K562 (cell line): ENCODE results near the gene NUBP2. TPM values are rescaled to one million over a fixed set of nuclear protein-coding genes. Genes with fewer than 3 reads are reported as not detected.
A peak's percentile ranks its signal among the peaks of the same experiment; 100 is the strongest.

Experiments
- ATAC-seq: fragments of 200-7000 bp; cut with Tn5 transposase; 3 replicates; pipeline ENCODE4 v1.9.1; 2020; ENCODE audit warnings: moderate library complexity
- BruUV-seq: library from RNA; stranded (reverse); fragments of 400-500 nt; replicated peaks from 2 replicates; lab custom pipeline; 2021; lab: Mats Ljungman, UMichigan
- CTCF ChIA-PET: fragments of 300-600 bp; formaldehyde crosslinking; extraction: SDS; loops from one replicate; lab custom pipeline; 2021; ENCODE audit warnings: low intra/inter-chr PET ratio; lab: Yijun Ruan, JAX
- POLR2A ChIA-PET: fragments of 300-600, 350-650 bp; sonication (Branson Sonifier 250); formaldehyde crosslinking; extraction: SDS; loops from one replicate; lab custom pipeline; 2021; ENCODE audit warnings: antibody characterized with exemption, inconsistent platforms; lab: Yijun Ruan, JAX
- DNase-seq, 4 experiments: peaks; one replicate each; pipeline versions ENCODE4 v3.0.0 to v3.0.0-alpha.2; 2011 to 2018; ENCODE audit warnings: low spot score in 3 of 4, mixed read lengths in 3 of 4; ENCODE audit errors: extremely low read depth in 1 of 4
- FAIRE-seq: peaks from 2 replicates; lab custom pipeline; 2011; peaks lifted over from hg19 to GRCh38; lab: Jason Lieb, UNC
- H2AFZ ChIP-seq: 2 replicates; pipeline ENCODE4 v1.6.0; 2011; ENCODE audit warnings: low read depth, low read length, control low read depth, inconsistent platforms
- H3K27ac ChIP-seq: fragments of 200-600 bp; 3 replicates; pipeline ENCODE4 v1.8.0; 2011; ENCODE audit warnings: low read depth, mild to moderate bottlenecking, control low read depth, inconsistent platforms, low read length, moderate library complexity, mixed read lengths; ENCODE audit errors: extremely low read depth
- H3K27me3 ChIP-seq, 2 experiments: fragments of 300-600 bp in 1 of 2; 2 replicates in 1 of 2; 3 replicates in 1 of 2; pipeline versions ENCODE4 v1.6.0 to v1.8.0; 2011; ENCODE audit warnings: inconsistent platforms in 2 of 2, low read length in 2 of 2, mild to moderate bottlenecking in 1 of 2, mixed read lengths in 1 of 2, moderate library complexity in 1 of 2; ENCODE audit not compliant: control insufficient read depth in 2 of 2, insufficient read depth in 2 of 2
- H3K36me3 ChIP-seq: fragments of 300-600 bp; 3 replicates; pipeline ENCODE4 v1.8.0; 2011; ENCODE audit warnings: mild to moderate bottlenecking, low read length, inconsistent platforms; ENCODE audit not compliant: control insufficient read depth, insufficient read depth
- H3K4me1 ChIP-seq, 2 experiments: fragments of 200-600 bp in 1 of 2; replicated peaks in 1 of 2; 2 replicates in 1 of 2; 3 replicates in 1 of 2; pipeline versions ENCODE4 v1.5.1 to v1.8.0; 2011; ENCODE audit warnings: inconsistent platforms in 2 of 2, low read length in 2 of 2, mild to moderate bottlenecking in 1 of 2, mixed read lengths in 1 of 2, moderate library complexity in 1 of 2; ENCODE audit not compliant: control insufficient read depth in 2 of 2, insufficient read depth in 2 of 2
- H3K4me2 ChIP-seq: 2 replicates; pipeline ENCODE4 v1.6.1; 2011; ENCODE audit warnings: low read length, control low read depth, inconsistent platforms, mixed read lengths; ENCODE audit not compliant: insufficient read depth
- H3K4me3 ChIP-seq: fragments of 200-600 bp; sonication (generic), shearing (Covaris generic); 2 replicates; pipeline ENCODE4 v1.5.1; 2016; ENCODE audit warnings: control low read depth, inconsistent platforms
- H3K79me2 ChIP-seq: fragments of 200-600 bp; 3 replicates; pipeline ENCODE4 v1.8.0; 2011; ENCODE audit warnings: low read length, inconsistent platforms; ENCODE audit not compliant: control insufficient read depth, insufficient read depth
- H3K9ac ChIP-seq, 2 experiments: 2 replicates each; pipeline versions ENCODE4 v1.6.0 to v1.6.1; 2011; ENCODE audit warnings: low read depth in 2 of 2, low read length in 2 of 2, control low read depth in 1 of 2, inconsistent platforms in 1 of 2, mild to moderate bottlenecking in 1 of 2, mixed read lengths in 1 of 2; ENCODE audit not compliant: insufficient read depth in 1 of 2
- H3K9me1 ChIP-seq: one replicate; pipeline ENCODE4 v1.6.0; 2011; ENCODE audit warnings: inconsistent platforms, mild to moderate bottlenecking, low read length, moderate library complexity; ENCODE audit not compliant: control insufficient read depth, insufficient read depth
- H3K9me3 ChIP-seq: replicated peaks from 2 replicates; pipeline ENCODE4 v1.5.1; 2011; ENCODE audit warnings: low read depth, low read length, inconsistent platforms; ENCODE audit not compliant: control insufficient read depth, insufficient read depth
- H4K20me1 ChIP-seq: replicated peaks from 2 replicates; pipeline ENCODE4 v1.6.1; 2011; ENCODE audit warnings: low read length, inconsistent platforms, mixed read lengths; ENCODE audit not compliant: control insufficient read depth, insufficient read depth
- HMBOX1 ChIP-seq: sonication (generic); IDR thresholded peaks from 2 replicates; pipeline ENCODE4 v1.6.1; 2016
- HMGN3 ChIP-seq: IDR thresholded peaks from 2 replicates; pipeline ENCODE4 v1.6.1; 2011; ENCODE audit warnings: borderline replicate concordance, low read depth, mild to moderate bottlenecking, mixed read lengths, low read length; ENCODE audit not compliant: insufficient read length; ENCODE audit errors: extremely low read depth
- MNT ChIP-seq, 2 experiments: fragments of 450-650 bp; conservative IDR thresholded peaks; 2 replicates each; pipeline ENCODE4 v1.6.1; 2017; ENCODE audit warnings: mild to moderate bottlenecking in 2 of 2, moderate library complexity in 2 of 2
- MTA1 ChIP-seq: fragments of 450-650 bp; IDR thresholded peaks from 2 replicates; pipeline ENCODE4 v1.6.1; 2017; ENCODE audit warnings: borderline replicate concordance
- NR1H2 ChIP-seq: sonication (generic); formaldehyde crosslinking; IDR thresholded peaks from 2 replicates; pipeline ENCODE4 v1.4.0; 2020; ENCODE audit warnings: mild to moderate bottlenecking, missing genetic modification reagents
- NR2C1 ChIP-seq, 2 experiments: fragments of 450-650 bp; IDR thresholded peaks; 2 replicates each; pipeline ENCODE4 v1.6.1; 2017; ENCODE audit warnings: mild to moderate bottlenecking in 2 of 2, antibody characterized with exemption in 1 of 2, inconsistent platforms in 1 of 2, missing compliant biosample characterization in 1 of 2, missing genetic modification characterization in 1 of 2
- NR2C2 ChIP-seq, 2 experiments: fragments of 200-800 bp in 1 of 2; sonication (Bioruptor generic) in 1 of 2; sonication (generic) in 1 of 2; formaldehyde crosslinking in 1 of 2; IDR thresholded peaks; 2 replicates each; pipeline versions ENCODE4 v1.6.1 to v1.8.0; 2016 to 2022; ENCODE audit warnings: mild to moderate bottlenecking in 1 of 2, missing compliant biosample characterization in 1 of 2, missing genetic modification characterization in 1 of 2, missing genetic modification reagents in 1 of 2
- RCOR1 ChIP-seq, 2 experiments: IDR thresholded peaks; 2 replicates each; pipeline ENCODE4 v1.6.1; 2012; ENCODE audit warnings: low read depth in 2 of 2, low read length in 2 of 2, borderline replicate concordance in 1 of 2, improper control_type of control experiment in 1 of 2
- TCF3 ChIP-seq: sonication (generic); formaldehyde crosslinking; IDR thresholded peaks from 2 replicates; pipeline ENCODE4 v1.4.0; 2020; ENCODE audit warnings: mild to moderate bottlenecking, missing genetic modification reagents
- ZNF431 ChIP-seq: sonication (generic); formaldehyde crosslinking; IDR thresholded peaks from 2 replicates; pipeline ENCODE4 v1.8.0; 2022; ENCODE audit warnings: mild to moderate bottlenecking, missing genetic modification reagents
- WGBS: fragments of 100-300 bp; shearing (Covaris generic); methylation state at CpG from one replicate; pipeline ENCODE4 v1.1.6; 2016; ENCODE audit warnings: low coverage, mixed read lengths; ENCODE audit not compliant: insufficient coverage; ENCODE audit errors: missing lambda C conversion rate; 5-methylcytosine and 5-hydroxymethylcytosine counted together
- in situ Hi-C: fragments of 300-500 bp; cut with MboI; formaldehyde crosslinking; loops from 4 replicates; pipeline ENCODE4 v1.15.0; 2018; ENCODE audit warnings: inconsistent platforms, mixed read lengths
- intact Hi-C: fragments of 100-400 bp; cut with micrococcal nuclease; formaldehyde crosslinking; loops from 2 replicates; pipeline ENCODE4 v1.14.2; 2022
- polyA plus RNA-seq, 8 experiments: library from polyadenylated mRNA; depleted of rRNA in 4 of 8; stranded (reverse) in 5 of 8; unstranded in 3 of 8; fragments of >200 nt; fragmentation: Nextera tagmentation in 2 of 8; fragmentation: Illumina TruSeq in 1 of 8; extraction: Ambion mirVana in 2 of 8; extraction: Trizol in 1 of 8; gene quantifications; 2 replicates each; pipeline versions ENCODE4 v1.2.1 to v1.2.3, GENCODE V29; 2011 to 2014; ENCODE audit warnings: inconsistent platforms in 1 of 8, missing spikeins in 1 of 8
- total RNA-seq, 7 experiments: library from RNA; depleted of rRNA in 6 of 7; stranded (reverse); fragments of >200 nt in 6 of 7; fragmentation: Illumina TruSeq in 2 of 7; extraction: Trizol in 2 of 7; gene quantifications; 2 replicates each; pipeline versions ENCODE4 v1.2.1 to v1.2.3, GENCODE V29; 2011 to 2021; ENCODE audit warnings: low replicate concordance in 1 of 7
- TF ChIP-seq, protein P1 (sequence below): sonication (generic); formaldehyde crosslinking; IDR thresholded peaks from 2 replicates; pipeline ENCODE4 v1.8.1; 2023; ENCODE audit warnings: mild to moderate bottlenecking, missing genetic modification reagents
- TF ChIP-seq, protein P2 (sequence below): fragments of 450-650 bp; conservative IDR thresholded peaks from 2 replicates; pipeline ENCODE4 v1.6.1; 2016; ENCODE audit warnings: missing genetic modification characterization, low read depth, mild to moderate bottlenecking, control low read depth, missing compliant biosample characterization

NUBP2 gene
- total and polyA plus RNA-seq, 9 of the 15 experiments (the other 6 are each of a cell fraction or from before 2014, with no cell fraction given), result 1.8 to 115 (median 24.0) TPM

DNA sequence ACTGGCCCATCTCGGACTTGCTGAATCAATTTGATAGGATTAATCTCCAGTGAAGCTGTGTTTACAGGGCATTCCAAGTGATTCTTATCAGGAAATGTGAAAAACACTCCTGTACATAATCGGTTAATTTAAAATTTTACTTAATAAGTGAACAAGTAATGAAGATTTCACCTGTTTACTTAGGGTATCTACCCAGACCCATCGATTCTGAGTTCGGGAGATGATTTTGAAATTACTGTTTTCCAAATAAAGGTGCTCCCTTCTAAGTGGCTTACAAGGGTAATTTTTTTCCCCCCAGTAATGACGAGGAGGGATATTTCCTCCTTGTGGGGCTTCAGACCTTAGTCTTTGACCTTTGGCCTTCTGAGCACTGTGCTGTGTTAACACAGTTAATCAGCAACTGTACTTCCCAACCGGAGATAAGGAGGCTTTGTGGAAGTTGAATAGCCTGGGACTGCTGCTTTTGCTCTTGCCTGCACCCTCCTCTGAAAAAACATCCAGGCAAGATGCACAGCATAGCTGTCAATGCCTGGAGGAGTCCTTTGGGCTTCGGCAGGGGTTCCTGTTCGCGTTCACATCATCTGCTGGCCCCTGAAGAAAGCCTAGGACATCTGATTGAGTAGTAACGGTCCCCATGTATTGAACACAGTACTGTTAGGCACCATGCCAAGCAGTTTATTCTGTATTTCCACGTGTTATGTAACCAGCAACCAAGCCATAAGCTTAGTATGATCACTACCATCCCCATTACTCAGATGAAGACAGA lies 46.1 kb downstream of the NUBP2 start:
- H3K4me3 ChIP-seq, result peak overlapping the region; percentile 3; the same call in 1 of the 2 replicates
- peaks cover 29 to 46% of the 10 kb centered on the region in 2 experiments for H3K4me1 ChIP-seq
- BruUV-seq, result no TSS peak
- FAIRE-seq (peak; percentile 85), ATAC-seq (no peak), DNase-seq (peak in 1 of 4 experiments; percentile 62)
- CTCF ChIA-PET, result no interaction called here
- H3K9ac ChIP-seq, result peak overlapping the region in 1 of 2 experiments; percentile 5; a peak in 2 of 4 replicates
- peaks cover 21% of the 10 kb centered on the region for H3K79me2 ChIP-seq
- intact Hi-C loops (no loop called here), in situ Hi-C loops (no loop called here)
- no peaks in the 10 kb centered on the region for H3K9me1 ChIP-seq
- no peak overlapping the region for H2AFZ ChIP-seq
- peak overlapping the region; percentile 71 for H3K4me2 ChIP-seq
- peaks cover 9% of the 10 kb centered on the region for H4K20me1 ChIP-seq
- no peaks in the 10 kb centered on the region for H3K9me3 ChIP-seq
- WGBS, result 20% methylated on average over 11 of the region's 11 CpGs
- POLR2A ChIA-PET, result interaction anchor here (0.6 kb wide), 2 partner anchors 10 to 103 kb away, joined by 3 read pairs; no protein-coding TSS in a partner anchor
- H3K36me3 ChIP-seq, result peaks cover 13% of the 10 kb centered on the region; the same call in 2 of the 3 replicates
- 0 out of 3 replicates have a peak overlapping the region, but pooled peaks have one; percentile 18 for H3K27ac ChIP-seq
- no peaks in the 10 kb centered on the region for H3K27me3 ChIP-seq
- TF ChIP-seq MNT (conservative IDR thresholded peaks at IDR 0.05), result 0 out of 4 replicates have a peak, but pooled peaks of 1 of the 2 experiments have one; percentile 28
- TF ChIP-seq ZNF431 (CRISPR knock-in tag), result no peak
- peak; percentile 66; the same call in 1 of the 2 replicates for TF ChIP-seq NR2C1 (IDR thresholded peaks at IDR 0.05)
- TF ChIP-seq NR2C1 (tag; IDR thresholded peaks at IDR 0.05), result peak; percentile 76
- TF ChIP-seq RCOR1 (IDR thresholded peaks at IDR 0.05; ENCODE audit: borderline replicate concordance in 1 of 2, low read depth in 2 of 2, low read length in 2 of 2), result peak in 1 of 2 experiments; percentile 50; a peak in 1 of 4 replicates
- TF ChIP-seq HMGN3, result no peak
- TF ChIP-seq MTA1, result no peak
- TF ChIP-seq NR1H2 (CRISPR knock-in tag), result no peak
- TF ChIP-seq TCF3 (CRISPR knock-in tag), result peak; percentile 25; the same call in 1 of the 2 replicates
- TF ChIP-seq, protein P1, sequence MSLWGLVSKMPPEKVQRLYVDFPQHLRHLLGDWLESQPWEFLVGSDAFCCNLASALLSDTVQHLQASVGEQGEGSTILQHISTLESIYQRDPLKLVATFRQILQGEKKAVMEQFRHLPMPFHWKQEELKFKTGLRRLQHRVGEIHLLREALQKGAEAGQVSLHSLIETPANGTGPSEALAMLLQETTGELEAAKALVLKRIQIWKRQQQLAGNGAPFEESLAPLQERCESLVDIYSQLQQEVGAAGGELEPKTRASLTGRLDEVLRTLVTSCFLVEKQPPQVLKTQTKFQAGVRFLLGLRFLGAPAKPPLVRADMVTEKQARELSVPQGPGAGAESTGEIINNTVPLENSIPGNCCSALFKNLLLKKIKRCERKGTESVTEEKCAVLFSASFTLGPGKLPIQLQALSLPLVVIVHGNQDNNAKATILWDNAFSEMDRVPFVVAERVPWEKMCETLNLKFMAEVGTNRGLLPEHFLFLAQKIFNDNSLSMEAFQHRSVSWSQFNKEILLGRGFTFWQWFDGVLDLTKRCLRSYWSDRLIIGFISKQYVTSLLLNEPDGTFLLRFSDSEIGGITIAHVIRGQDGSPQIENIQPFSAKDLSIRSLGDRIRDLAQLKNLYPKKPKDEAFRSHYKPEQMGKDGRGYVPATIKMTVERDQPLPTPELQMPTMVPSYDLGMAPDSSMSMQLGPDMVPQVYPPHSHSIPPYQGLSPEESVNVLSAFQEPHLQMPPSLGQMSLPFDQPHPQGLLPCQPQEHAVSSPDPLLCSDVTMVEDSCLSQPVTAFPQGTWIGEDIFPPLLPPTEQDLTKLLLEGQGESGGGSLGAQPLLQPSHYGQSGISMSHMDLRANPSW, result no peak
- TF ChIP-seq HMBOX1, result 0 out of 2 replicates have a peak, but pooled peaks have one; percentile 25
- TF ChIP-seq, protein P2, sequence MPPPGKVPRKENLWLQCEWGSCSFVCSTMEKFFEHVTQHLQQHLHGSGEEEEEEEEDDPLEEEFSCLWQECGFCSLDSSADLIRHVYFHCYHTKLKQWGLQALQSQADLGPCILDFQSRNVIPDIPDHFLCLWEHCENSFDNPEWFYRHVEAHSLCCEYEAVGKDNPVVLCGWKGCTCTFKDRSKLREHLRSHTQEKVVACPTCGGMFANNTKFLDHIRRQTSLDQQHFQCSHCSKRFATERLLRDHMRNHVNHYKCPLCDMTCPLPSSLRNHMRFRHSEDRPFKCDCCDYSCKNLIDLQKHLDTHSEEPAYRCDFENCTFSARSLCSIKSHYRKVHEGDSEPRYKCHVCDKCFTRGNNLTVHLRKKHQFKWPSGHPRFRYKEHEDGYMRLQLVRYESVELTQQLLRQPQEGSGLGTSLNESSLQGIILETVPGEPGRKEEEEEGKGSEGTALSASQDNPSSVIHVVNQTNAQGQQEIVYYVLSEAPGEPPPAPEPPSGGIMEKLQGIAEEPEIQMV (tag), result no peak
- no peak for TF ChIP-seq NR2C2 (CRISPR knock-in tag; IDR thresholded peaks at IDR 0.05)
- TF ChIP-seq NR2C2 (tag; IDR thresholded peaks at IDR 0.05), result peak; percentile 66; the same call in 1 of the 2 replicates
